ENCODE results near the gene ZNF679.
"Not testable (repeated sequence)": the region's sequence is repeated elsewhere in the genome, so short reads cannot be mapped to it uniquely, and the experiment has no call there.

Gene ZNF679

DNA sequence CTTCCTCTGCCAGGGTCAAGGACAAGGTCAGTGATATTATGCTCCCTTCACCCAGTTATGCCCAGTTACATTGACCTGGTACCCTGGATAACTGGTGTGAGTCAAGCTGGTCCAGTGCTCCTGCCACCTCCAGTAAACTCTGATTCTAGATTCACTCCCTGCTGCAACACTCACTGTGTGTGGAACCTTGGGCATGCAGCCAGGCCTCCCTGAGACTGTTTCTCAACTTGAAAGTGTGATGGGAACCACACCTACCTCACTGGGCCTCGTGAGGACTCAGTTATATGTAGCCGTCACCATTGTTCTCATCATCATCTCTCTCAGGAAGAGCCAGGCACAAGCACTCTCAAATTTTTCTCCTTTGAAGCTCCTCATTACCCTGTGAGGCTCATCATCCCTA, 84.6 kb downstream of the ZNF679 start:
- no peak for DNase-seq

DNA sequence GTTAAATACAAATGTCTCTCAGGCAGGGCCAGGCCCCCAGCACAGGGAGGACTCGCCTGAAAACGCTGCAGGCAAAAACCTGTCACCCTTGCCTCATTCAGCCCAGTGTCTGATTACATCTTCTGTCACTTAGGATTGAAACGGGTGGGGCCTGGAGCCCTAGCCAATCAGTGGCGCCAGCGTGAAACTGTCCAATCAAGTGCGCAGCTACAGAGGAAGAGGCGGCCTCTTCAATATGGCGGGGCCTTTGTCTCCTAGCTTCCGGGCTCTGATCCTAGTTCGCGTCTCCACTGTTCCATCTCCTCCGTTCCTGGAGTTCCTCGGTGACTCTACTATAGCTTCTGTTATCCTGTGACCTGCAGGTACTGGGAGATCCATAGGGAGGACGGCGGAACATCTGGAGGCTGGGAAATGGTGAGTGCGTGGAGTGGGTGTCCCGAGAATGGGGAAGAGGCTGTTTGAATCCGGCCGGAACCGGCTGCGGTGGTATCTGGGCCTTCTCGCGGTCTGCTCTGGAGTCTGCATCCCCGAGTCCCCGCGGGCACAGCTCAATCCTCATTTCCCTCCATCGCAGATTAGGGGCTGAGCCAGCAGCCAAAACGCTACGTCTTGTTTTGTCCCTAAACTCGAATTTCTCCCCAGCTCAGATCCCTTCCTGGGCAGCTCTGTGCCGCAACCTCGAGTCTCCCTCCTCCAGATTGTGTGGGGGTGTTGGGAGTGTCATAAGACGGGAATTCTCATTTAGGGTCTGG, 85.6 kb downstream of the ZNF679 start, which contains the start of gene ZNF736:
ZNF736 (plus strand) TSS at position 222 of the 752 bp plus-strand sequence; CDS start at position 412, 190 bp downstream.
- peak; percentile 84 for DNase-seq

DNA sequence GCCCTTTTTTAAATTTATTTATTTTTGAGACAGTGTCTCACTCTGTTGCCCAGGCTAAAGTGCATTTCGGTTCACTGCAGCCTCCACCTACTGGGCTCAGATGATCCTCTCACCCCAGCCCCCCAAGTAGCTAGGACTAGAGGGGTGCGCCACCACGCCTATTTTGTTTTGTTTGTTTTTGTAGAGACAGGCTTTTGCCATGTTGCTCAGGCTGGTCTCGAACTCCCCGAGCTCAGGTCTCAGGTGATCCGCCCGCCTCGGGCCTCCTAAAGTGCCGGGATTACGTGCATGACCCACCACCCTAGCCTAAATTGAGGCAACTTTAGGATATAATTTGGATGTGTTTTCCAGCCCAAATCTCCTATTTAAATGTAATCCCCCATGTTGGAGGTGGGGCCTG, 86.3 kb downstream of the ZNF679 start:
- no peak for DNase-seq

DNA sequence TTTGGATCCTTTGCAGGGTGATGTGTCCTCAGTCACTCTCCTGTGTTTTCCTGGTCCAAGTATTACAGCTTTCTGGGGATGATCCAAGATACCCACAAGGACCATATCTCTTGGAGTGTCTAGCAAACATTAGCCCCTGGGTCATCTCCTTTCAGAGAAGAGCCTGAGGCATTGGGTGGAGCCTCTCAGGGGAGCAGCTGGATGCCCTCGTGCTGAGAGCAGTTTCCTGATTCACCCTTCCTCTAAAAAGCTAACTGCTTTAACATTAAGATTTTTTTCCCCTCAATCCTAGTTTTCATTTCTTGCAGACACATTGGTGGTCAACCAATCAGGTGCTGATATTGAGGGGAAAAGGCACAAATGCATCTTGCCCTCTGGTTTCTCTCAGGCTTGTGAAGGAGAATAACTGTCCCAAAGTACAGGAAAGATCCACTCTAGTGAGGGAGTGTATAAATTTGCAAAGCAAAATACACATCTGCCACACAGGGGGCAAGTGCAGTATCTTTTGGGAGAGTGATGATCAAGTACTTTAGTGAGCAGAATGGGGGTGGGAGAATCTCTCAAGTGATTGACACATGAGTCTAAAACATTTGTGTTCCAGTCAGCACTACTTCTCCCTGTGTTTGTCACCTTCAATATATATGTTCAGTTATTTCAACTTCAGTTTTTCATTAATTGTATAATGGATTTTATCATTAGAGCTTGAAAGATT, 87.9 kb downstream of the ZNF679 start:
- DNase-seq = not testable (repeated sequence)
